ENCODE measurements around the gene TRAPPC12. TPM values are rescaled to one million over a fixed set of nuclear protein-coding genes. Genes with fewer than 3 reads are reported as not detected.

The TRAPPC12 gene
- polyA plus RNA-seq, 1 donor from 2014 or later: 76.2 TPM

GRCh38 chr2:3386448-3386958 lies 7.0 kb downstream of the TRAPPC12 start:
- Histone ChIP-seq H3K27ac (ENCODE audit: low read length) (no peak overlapping the region), H3F3A (ENCODE audit: insufficient read depth, low read length, poor library complexity, severe bottlenecking) (no peaks in the 10 kb centered on the region), H3K79me2 (replicated peaks; ENCODE audit: insufficient read depth, low read length) (peaks cover 12% of the 10 kb centered on the region), H3K9me2 (ENCODE audit: insufficient read depth, low read length) (no peaks in the 10 kb centered on the region), H3K9ac (ENCODE audit: low read length) (no peak overlapping the region), H3K27me3 (ENCODE audit: insufficient read depth, low read depth, low read length) (no peaks in the 10 kb centered on the region), H2AFZ (ENCODE audit: low read depth, low read length) (no peak overlapping the region), H4K20me1 (ENCODE audit: insufficient read depth) (no peaks in the 10 kb centered on the region), H3K4me2 (ENCODE audit: low read length) (no peak overlapping the region), H3K4me3 (ENCODE audit: low read length) (no peak overlapping the region), H3K36me3 (ENCODE audit: insufficient read depth, low read length) (no peaks in the 10 kb centered on the region), H3K9me3 (ENCODE audit: low read length) (no peaks in the 10 kb centered on the region)
- TF ChIP-seq MXI1 (conservative IDR thresholded peaks at IDR 0.05; ENCODE audit: poor library complexity, severe bottlenecking) (no peak), RAD21 (conservative IDR thresholded peaks at IDR 0.05) (no peak), TAF1 (IDR thresholded peaks at IDR 0.05; ENCODE audit: low read depth) (no peak), REST (IDR thresholded peaks at IDR 0.05; ENCODE audit: borderline replicate concordance) (no peak), SMC3 (conservative IDR thresholded peaks at IDR 0.05; ENCODE audit: poor library complexity) (no peak), EP300 (conservative IDR thresholded peaks at IDR 0.05; ENCODE audit: poor library complexity, severe bottlenecking) (no peak), POLR2AphosphoS5 (IDR thresholded peaks at IDR 0.05) (no peak), EZH2 (IDR thresholded peaks at IDR 0.05; ENCODE audit: borderline replicate concordance, insufficient read depth, low read length, poor library complexity, severe bottlenecking) (no peak), CTCF (IDR thresholded peaks at IDR 0.05; ENCODE audit: poor library complexity, severe bottlenecking) (no peak)

- no peaks in the 10 kb centered on the region for H4K20me1 ChIP-seq (ENCODE audit: insufficient read depth)
- H3F3A ChIP-seq (ENCODE audit: insufficient read depth, low read length, poor library complexity, severe bottlenecking): no peaks in the 10 kb centered on the region
- H3K36me3 ChIP-seq (ENCODE audit: insufficient read depth, low read length): peaks cover under 1% of the 10 kb centered on the region
- H3K4me3 ChIP-seq (ENCODE audit: low read length): no peak overlapping the region
- no peak overlapping the region for H3K4me2 ChIP-seq (ENCODE audit: low read length)
- peaks cover 9% of the 10 kb centered on the region for H3K79me2 ChIP-seq (replicated peaks; ENCODE audit: insufficient read depth, low read length)
- no peaks in the 10 kb centered on the region for H3K9me3 ChIP-seq (ENCODE audit: low read length)
- TF ChIP-seq TAF1 (IDR thresholded peaks at IDR 0.05; ENCODE audit: low read depth) (no peak), POLR2AphosphoS5 (IDR thresholded peaks at IDR 0.05) (no peak), REST (IDR thresholded peaks at IDR 0.05; ENCODE audit: borderline replicate concordance) (no peak), CTCF (IDR thresholded peaks at IDR 0.05; ENCODE audit: poor library complexity, severe bottlenecking) (no peak), MXI1 (conservative IDR thresholded peaks at IDR 0.05; ENCODE audit: poor library complexity, severe bottlenecking) (no peak), RAD21 (conservative IDR thresholded peaks at IDR 0.05) (no peak), EP300 (conservative IDR thresholded peaks at IDR 0.05; ENCODE audit: poor library complexity, severe bottlenecking) (no peak), SMC3 (conservative IDR thresholded peaks at IDR 0.05; ENCODE audit: poor library complexity) (no peak), EZH2 (IDR thresholded peaks at IDR 0.05; ENCODE audit: borderline replicate concordance, insufficient read depth, low read length, poor library complexity, severe bottlenecking) (no peak)
- H3K9ac ChIP-seq (ENCODE audit: low read length): no peak overlapping the region
- H3K9me2 ChIP-seq (ENCODE audit: insufficient read depth, low read length): no peaks in the 10 kb centered on the region
- H2AFZ ChIP-seq (ENCODE audit: low read depth, low read length): no peak overlapping the region
- H3K27ac ChIP-seq (ENCODE audit: low read length): no peak overlapping the region
- no peaks in the 10 kb centered on the region for H3K27me3 ChIP-seq (ENCODE audit: insufficient read depth, low read depth, low read length)
These were observed 7.5 kb downstream of the TRAPPC12 start for GRCh38 chr2:3387011-3387410.
